Measurements from ENCODE around the gene SPARC. TPM values are rescaled to one million over a fixed set of nuclear protein-coding genes. Genes with fewer than 3 reads are reported as not detected.
A peak's percentile ranks its signal among the peaks of the same experiment; 100 is the strongest.

The SPARC gene
- total RNA-seq, 1 donor from 2014 or later = 539 TPM

DNA sequence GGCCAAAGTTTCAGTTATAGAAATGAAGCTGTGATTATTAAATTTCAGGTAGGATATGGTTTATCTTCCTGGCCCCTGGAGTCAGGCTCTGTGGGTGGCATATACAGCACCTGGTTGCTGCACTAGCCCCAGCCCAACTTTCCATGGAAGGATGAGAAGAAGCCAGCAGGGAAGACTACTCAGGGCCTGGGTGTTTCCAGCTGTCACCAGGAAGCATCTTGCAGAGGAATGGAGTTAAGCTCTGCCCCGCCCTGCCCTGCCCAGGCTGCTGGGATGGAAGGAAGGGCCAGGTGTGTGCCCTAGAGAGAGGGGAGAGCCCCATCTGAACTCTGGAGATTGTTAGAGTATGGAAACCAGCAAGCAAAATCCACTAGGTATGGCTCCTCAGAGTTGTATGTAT is 52.8 kb downstream of the SPARC start:
- intact Hi-C loops (cut with DNase I) = no loop called here
- no peak for DNase-seq (ENCODE audit: low spot score)

DNA sequence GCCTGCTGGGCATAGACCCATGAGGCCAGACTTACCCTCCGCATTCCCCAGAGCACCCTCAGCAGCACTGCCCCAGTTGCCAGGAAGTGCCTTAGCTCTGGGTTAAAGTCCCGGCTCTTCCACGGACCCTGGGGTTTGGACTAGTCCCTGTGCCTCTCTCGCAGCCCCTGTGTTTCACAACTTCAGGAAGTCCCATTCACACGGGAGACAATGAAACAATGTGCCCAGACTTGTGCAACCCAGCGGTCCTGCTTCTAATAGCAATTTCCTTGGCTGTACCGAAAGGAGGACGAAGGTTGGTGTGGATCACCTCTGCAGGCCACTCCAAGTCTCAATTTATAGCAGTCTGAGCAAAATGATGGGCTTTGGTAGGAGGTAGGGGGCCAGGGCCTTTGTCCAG is 53.8 kb downstream of the SPARC start:
- no peak for DNase-seq (ENCODE audit: low spot score)
- intact Hi-C loops (cut with DNase I) = no loop called here

DNA sequence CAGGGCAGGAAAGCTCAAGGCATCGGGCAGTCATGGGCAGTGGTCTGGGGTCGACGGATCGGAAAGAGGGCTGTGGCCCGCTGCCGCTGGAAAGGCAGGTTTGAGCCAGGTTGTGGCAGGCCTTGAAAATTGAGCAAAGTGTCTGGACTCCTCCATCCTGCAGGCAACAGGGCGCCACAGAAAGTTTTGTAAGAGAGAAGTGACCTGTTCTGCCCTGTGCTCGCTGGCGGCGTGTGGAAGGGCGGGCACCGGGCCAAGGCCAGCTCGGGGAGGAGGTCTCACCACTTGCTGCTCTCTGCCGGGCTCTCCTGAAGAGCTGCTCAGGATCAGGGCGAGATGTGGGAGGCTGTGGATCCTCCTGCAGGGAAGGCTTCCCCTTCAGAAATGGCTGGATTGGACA is 54.2 kb downstream of the SPARC start:
- DNase-seq (ENCODE audit: low spot score) = no peak
- intact Hi-C loops (cut with DNase I) = no loop called here

DNA sequence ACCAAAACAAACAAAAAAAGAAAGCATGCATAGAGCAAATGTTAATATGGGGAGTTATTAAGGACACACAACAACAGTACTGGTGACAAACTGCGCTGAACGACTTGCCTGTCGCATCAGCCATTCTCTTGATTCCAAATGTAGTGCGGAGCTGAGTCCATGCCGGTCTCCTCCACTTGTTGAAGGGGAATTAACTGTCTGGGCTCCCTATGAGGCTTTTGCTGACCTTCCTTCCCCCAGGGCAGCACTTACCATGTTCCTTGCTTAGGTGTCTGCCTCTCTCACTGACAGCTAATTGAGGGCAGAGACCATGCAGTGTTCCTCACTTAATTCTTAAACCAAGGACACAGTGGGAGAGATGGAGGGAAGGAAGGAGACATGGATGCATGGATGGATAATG is 54.8 kb downstream of the SPARC start:
- intact Hi-C loops (cut with DNase I) = no loop called here
- no peak for DNase-seq (ENCODE audit: low spot score)

DNA sequence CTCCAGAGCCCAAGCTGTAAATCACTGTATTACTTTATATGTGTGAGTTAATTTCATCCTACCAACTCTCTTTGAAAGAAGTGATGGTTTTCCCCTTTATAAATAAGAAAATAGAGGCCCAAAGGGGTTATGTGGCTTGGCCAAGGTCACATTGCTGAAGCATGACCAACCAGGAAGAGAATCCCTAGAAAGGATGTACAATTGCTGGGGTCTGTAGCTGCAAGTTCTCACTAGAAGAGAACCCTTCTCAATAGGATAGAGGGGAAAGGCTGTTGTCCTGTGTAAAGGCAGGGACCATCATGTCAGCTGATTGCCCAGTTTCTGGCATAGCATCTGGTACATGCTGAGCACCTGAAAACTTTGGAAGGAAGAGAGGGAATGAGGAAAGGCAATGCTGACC is 56.6 kb downstream of the SPARC start:
- DNase-seq (ENCODE audit: low spot score) = no peak
- intact Hi-C loops (cut with DNase I) = no loop called here

DNA sequence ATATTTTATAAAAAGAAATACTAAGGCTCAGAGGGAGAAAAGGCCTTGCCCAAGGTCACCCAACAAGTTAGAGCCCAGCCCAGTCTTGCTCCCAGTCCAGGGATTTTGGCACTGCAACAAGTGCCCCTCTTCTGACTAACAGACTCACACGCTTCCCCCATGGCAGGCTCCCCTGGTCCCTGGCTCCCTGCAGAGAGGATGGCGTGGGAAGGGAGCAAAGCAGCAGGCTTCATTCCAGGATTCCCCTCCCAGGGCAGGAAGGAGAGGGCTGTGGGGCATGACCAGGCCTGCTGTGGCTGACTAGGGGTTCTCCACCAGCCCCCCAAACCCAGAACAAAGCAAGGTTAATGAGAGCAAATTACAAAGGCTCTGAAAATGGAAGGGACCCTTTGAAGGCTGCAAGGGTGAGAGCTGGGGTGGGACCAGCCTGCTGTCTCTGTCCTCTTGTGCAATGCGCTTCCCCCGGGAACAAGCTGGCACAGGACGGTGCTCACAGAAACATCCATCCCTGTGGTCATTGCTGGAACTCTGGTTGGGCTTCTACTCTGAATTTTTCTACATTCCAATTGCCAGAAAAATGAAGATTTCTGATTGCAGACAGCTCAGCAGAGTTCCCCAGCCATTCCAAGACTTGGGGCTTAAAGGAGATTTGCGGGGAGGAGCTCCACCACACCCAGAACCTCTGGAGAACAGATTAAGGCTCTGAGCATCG is 58.4 kb downstream of the SPARC start:
- intact Hi-C loops (cut with DNase I) = no loop called here
- DNase-seq (ENCODE audit: low spot score) = no peak

DNA sequence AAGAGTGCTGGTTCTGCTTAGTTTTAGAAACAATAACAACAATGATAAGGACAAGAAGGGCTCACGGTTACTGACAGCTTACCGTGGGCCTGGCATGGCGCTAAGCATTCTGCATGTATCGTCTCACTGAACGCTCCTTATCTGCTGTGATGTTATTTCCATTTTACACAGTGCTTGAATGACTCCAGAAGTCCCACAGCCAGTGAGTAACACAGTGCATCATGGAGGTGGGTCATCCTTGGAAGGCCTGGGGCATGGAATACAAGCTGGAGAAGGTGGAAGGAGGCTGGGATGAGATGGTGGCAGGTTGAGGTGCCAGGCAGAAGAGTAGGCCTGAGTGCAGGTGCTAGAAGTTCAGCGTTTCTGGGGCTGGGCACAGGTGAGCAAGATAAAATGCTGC is 59.1 kb downstream of the SPARC start:
- DNase-seq (ENCODE audit: low spot score) = no peak
- intact Hi-C loops (cut with DNase I) = no loop called here

DNA sequence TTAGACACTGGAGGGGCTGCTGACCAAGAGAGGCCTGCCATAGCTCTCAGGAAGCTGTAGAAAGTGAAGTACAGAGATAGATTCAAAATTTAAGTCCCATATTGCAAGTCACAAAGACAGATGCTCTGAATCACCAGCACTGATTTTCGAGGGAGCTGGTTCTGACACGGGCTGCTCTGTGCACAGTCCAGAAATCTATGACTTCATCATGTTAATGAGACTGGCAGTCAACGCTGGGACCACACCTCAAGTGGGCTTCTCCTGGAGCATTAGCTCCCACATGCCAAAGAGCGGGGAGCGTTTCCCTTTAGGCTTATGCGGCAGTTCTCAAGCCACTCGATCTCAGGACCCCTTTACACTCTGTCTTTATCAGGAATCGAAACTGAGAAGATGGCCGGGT is 61.4 kb downstream of the SPARC start:
- no peak for DNase-seq (ENCODE audit: low spot score)
- intact Hi-C loops (cut with DNase I) = no loop called here

DNA sequence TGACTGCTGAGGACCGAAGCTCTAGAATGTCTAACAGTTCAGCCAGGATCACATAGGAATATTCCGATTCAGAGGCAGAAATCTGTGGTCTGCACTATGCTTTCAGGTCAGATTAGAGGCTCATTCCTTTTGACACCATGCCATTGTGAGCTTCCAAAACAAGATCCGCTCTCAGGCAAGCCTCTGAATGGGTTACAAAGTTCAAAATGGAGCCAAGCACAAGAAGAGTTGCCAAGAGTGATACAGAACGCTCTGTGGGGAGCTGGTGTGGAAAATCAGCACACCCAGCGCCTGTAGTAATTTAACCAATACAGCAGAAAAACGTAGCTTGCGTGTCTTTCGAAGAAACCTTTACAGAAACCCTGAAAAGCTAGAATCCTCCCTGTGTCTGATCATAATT is 62.2 kb downstream of the SPARC start:
- intact Hi-C loops (cut with DNase I) = no loop called here
- DNase-seq (ENCODE audit: low spot score) = no peak

DNA sequence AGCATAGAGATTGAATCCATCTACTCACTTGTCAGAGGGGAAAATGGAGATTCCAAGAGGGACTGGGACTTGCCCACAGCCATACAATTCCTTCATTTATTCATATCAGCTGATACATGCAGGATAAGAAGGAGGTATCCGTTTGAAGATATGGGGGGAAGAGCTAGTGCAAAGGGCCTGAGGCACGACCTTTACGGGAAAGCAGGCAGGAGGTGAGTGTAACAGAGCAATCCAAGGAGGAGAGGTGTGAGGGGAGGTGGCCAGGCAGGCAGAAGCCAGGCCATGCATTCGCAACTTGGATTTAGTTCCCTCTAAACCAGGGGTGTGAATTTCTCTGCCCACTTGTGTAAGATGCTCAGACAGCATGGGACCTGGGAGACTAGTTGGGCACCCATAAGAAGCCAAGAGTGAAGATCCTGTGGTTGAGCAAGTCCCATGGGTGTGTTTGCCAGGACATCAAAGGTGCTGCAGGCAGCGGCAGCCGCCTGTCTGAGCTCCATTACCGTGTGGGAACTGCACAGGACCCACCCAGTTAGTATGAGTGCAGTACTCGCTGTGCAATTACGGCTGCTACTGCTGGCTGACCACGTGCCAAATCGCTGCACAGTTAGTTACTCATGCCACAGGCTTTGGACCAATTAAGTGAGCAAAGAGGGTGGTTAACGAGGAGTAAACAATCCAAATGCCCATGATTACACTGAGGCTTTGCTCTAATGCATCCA is 64.2 kb downstream of the SPARC start:
- intact Hi-C loops (cut with DNase I) = no loop called here
- DNase-seq (ENCODE audit: low spot score) = no peak

DNA sequence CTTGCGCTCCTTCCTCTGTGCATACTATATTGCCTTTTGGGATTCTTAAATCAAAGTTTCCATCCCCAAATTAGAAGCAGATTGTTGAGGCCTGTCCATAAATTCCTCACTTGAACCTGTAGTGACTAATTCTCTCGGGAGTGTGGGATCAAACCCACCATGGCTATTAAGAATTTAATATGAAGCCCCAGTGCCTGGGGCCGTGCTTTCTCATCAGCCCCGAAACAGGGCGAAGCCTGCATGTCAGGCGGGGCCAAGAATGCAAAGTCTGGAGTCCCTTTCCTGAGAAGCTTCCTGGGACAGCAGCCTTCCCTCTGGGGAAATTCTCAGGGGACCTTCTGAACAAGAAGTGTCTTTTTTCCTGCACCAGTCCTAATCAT is 66.3 kb downstream of the SPARC start:
- DNase-seq (ENCODE audit: low spot score) = no peak
- intact Hi-C loops (cut with DNase I) = no loop called here

DNA sequence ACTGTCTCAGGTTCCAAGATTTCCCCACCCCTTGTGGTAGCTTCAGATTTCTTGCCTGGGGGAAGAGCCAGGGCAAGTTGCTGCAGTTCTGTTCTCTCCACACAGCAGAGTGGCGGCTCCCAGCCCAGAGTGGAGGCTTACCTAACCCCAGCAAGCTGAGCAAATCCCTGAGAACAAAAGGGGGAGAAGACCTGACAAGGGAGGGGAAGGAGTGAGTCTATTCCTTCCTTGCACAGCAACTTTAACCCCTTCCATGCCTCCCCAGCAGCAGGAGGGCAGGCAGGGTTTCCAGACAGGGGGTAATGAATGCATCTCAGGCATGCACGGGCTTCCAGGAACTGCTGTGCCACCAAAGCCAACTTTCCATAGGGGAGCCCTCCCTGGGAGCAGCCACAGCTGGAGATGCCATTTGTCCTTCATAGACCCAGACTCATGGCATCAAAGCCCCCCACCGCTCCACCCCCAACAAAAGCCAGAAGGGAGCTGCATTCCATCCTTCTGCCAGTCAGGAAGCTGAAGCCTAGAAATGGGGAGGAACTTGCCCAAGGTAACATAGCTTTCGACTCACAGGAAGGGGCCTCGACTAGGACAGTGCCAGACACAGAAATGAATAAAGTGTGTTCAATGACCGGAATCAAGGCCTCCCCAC is 66.8 kb downstream of the SPARC start:
- intact Hi-C loops (cut with DNase I) = no loop called here
- DNase-seq (ENCODE audit: low spot score) = no peak

DNA sequence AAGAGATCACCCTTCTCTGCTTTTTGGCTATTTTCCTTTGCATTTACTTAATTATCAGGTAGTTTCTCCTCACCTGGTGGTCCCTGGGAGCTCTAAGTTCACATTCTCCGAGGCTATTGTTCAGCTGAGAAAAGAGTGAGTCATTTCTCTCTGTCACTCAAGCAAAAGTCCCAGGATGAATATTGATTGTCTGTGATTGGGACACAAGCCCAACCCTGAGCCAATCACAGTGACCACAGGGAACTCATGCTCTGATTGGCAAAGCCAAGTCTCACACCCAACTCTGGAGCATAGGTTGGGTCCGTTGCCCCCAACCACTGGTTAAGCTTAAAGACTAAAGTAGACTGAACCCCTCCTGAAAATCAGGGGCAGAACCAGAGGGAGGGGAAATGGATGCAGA is 67.8 kb downstream of the SPARC start:
- DNase-seq (ENCODE audit: low spot score) = peak; percentile 7
- intact Hi-C loops (cut with DNase I) = no loop called here

DNA sequence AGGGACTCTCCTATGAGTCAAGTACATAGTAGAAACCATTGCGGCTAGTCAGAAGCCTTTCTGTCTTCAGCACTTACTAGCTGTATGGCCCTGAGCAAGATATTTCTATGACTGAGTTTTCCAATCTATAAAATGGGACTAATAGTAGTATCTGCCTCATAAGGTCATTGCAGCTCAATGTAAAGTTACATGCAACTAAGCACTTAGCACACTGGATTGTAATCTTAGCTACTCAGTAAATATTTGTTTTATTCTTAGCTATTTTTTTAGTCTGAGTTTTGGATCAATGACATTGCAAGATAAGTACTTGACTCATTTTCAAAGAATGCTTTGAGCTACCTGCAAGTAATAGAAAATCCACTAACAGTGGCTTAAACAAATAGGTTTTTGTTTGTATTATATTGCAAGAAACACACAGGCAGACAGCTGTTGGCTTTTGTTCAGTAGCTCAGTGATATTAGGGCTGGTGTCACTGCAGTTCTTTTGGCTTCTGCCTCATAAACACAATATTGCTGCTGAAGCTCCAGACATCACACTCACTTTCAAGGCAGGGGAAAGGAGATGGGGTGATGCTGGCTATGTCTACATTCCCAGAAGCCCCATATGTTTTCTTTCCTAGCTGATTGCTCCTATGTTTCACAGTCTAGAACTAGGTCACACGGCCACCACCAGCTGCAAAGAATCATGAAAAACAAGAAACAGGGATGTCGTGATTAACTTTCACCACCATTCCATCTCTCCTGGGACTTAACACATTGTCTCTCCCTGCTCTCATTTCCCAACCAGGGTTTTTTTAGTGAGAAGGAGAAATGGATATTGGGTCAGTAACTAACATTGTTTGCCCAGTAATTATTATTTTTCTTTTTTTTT is 68.6 kb downstream of the SPARC start:
- DNase-seq (ENCODE audit: low spot score) = peak; percentile 9
- intact Hi-C loops (cut with DNase I) = no loop called here

DNA sequence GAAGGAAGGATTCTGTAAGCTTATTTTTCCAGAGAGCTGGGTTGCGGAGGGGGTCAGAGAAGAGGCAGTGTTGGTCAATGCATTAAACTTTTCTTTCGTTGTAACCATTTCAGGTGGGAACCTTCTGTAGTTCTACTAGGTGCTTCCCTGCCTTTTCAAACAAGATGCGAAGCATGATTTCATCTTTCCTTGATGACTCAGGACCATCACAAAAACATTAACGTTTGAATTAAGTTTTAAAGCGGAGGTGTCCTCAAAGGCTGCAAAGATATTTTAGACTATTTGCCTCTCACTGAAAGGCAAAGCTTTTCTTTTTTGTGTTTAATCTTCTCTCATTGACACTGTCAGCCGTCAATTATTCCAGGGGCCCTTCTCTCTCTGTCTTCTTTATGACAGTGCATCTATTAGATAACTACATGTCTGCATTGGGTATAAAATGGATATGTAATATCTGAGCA is 69.3 kb downstream of the SPARC start:
- intact Hi-C loops (cut with DNase I) = no loop called here
- DNase-seq (ENCODE audit: low spot score) = no peak

DNA sequence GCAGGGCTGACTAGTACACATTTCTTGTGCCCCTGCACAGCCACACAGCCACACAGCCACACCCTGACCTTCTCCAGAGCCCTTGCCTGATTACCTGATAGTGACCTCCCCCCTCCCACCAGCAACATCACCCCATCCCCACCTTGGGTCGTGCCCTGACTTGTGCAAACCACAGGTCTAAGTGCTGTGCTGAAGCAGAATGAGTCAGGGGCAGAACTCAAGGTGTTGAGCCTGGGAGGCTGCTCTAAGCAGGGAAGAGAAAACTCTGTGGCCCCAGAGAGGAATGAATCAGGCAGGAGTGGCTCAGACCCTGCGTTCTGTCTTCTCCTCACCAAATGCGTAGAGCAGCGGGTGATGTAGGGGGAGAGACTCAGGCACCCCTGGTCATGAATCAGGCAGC is 71.3 kb downstream of the SPARC start:
- intact Hi-C loops (cut with DNase I) = no loop called here
- DNase-seq (ENCODE audit: low spot score) = peak; percentile 43

DNA sequence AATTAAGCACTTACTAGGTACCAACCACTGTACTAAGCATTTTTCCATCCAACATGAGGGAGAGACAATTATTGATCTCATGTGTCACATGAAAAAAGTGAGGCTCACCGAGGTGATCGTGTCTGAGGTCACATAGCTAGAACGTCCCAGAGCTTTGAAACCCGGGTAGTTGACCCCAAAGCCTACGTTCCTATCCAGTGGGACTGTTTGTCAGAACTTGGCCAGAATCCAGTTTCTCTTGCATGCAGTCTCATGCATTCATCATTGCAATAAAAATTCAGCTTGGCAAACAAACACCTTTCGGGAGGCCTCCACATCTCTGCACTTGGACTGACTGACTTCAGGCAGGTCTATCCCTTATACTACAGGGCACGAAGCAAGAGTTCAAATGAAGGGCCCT is 72.2 kb downstream of the SPARC start:
- DNase-seq (ENCODE audit: low spot score) = peak; percentile 6
- intact Hi-C loops (cut with DNase I) = no loop called here

DNA sequence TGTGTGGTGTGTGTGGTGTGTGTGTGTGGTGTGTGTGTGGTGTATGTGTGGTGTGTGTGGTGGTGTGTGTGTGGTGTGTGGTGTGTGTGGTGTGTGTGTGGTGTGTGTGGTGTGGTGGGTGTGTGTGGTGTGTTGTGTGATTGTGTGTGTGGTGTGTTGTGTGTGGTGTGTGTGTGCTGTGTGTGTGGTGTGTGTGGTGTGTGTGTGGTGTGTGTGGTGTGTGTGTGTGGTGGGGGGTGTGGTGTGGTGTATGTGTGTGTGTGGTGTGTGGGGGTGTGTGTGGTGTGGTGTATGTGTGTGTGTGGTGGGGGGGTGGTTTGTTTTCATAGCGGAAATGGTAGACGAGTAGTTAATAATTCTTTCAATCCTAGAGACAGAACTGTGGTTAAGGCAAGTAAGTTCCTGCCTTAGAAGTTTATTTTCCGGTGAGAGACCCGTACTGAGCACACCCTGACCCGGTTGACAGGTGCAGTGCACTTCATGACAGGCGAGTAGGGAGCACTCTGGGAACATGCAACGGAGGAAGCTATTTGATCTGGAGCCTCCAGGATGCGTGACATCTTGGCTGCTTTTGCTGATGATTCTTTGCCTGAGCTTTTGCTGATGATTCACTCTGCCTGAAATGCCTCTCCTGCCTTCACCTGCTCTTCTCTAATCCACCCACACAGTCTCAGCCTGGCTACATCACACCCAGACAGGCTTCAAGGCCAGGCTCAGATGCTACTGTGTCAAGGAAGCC is 73.9 kb downstream of the SPARC start:
- intact Hi-C loops (cut with DNase I) = no loop called here

DNA sequence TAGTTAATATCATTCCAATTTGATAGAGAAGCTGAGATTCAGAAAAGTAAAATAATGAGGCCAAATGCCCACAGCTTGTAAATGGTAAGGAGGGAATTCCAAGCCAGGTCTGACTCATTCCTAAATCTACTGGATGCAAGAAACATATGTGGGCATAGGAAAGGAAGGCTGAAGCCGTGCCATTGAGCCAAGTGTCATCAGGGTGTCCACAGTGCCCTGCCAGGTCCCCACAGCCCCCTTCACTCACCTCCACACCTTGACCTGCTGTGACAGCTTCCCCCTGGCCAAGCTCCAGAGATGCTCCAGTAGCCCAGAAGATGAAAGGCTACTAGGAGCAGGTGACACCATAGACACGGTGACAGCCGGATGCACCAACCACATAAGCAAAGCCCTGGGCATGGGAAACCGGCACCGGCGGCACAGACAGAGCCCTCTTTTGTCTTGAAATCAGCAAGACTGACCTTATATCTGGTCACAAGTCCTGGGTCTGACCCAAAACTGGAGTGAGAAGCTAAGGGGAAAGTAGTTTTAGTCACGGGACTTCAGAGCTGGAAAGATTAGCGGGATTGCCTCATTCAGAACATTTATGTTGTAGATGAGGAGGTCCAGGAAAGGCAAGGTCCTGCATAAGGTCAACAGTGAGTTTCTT is 75.5 kb downstream of the SPARC start:
- peak; percentile 39 for DNase-seq (ENCODE audit: low spot score)
- intact Hi-C loops (cut with DNase I) = no loop called here

More for the DNA sequence above, 73.9 kb downstream of the SPARC start:
- peak; percentile 17 for DNase-seq (ENCODE audit: low spot score)

Measured in cardiac septum (tissue), 1 donor.